ENCODE results near the gene CHM.
"Not testable (repeated sequence)": the region's sequence is repeated elsewhere in the genome, so short reads cannot be mapped to it uniquely, and the experiment has no call there.

Gene CHM, protein sequence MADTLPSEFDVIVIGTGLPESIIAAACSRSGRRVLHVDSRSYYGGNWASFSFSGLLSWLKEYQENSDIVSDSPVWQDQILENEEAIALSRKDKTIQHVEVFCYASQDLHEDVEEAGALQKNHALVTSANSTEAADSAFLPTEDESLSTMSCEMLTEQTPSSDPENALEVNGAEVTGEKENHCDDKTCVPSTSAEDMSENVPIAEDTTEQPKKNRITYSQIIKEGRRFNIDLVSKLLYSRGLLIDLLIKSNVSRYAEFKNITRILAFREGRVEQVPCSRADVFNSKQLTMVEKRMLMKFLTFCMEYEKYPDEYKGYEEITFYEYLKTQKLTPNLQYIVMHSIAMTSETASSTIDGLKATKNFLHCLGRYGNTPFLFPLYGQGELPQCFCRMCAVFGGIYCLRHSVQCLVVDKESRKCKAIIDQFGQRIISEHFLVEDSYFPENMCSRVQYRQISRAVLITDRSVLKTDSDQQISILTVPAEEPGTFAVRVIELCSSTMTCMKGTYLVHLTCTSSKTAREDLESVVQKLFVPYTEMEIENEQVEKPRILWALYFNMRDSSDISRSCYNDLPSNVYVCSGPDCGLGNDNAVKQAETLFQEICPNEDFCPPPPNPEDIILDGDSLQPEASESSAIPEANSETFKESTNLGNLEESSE

DNA sequence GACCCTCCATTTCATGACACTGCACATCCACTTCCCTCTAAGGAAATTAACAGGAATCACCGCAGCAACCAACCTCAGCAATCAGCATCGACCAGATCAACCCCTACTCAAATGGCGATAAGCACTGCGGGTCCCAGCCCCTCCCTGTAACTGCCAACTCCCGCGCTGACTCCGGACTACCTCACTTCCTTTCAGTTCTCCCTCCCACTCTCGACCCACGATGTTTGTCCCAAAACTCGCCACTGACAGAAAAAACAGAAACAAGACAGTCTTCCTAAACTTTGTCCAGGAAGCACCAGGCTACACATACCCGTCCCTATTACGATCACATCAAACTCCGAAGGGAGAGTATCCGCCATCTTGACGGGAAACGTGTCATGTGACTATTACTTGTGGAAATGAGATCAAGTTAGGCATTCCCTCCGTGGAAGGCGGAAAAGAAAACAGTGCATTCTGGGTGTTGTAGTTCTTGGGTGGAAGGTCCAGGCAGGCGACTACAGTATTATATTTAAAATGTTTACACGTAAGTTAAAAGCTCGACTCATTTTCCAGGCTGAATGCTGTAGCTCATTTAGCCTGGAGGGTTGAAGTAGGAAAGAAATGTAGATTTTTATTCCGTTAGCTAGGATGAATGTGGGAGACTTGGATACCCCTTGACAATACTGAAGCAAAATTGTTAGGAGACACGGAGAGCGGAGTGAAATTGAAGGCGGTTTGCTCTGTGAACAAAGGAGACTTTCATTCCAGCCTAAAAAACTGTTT is at the start of gene CHM:
Gene CHM (minus strand): TSS at position 385 of the 762 bp plus-strand sequence. CDS start 26 bp downstream, at position 359.
- FAIRE-seq = peak; percentile 72

DNA sequence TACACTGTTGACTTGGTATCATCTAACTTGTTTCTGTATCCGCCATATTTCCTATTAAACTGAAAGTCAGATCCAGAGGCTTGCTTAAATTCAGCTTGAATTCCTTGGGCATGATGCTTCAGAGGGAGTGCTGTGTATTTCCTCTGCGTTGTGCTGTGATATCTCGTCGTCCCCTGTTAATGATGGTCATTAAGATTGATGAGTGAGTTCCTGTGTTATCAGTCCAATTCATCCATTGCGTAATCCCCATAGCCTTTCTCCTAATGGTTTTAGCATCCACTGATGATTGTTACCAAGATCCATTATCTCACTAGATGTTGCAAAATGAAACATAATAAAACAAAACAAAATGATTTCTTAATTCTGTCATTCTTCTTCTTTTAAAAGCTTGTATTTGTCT is 31.3 kb upstream of the CHM start:
- FAIRE-seq = no peak

DNA sequence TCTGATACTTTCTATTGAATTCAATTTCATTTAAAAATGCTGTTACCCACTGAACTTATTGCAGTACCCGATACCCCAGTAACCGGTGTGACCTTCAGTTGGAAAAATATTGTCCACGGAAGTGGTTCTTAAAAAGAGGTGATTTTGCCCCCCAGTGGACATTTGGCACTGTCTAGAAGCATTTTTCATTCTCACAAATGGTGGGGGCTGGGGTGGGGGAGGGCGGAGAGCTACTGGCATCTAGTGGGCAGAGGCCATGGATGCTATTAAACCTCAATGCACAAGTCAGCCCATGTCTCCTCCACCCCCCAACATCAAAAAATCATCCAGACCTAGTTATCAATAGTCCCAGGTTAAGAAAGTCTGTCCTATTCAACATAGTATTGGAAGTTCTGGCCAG is 19.6 kb upstream of the CHM start:
- FAIRE-seq = no peak

DNA sequence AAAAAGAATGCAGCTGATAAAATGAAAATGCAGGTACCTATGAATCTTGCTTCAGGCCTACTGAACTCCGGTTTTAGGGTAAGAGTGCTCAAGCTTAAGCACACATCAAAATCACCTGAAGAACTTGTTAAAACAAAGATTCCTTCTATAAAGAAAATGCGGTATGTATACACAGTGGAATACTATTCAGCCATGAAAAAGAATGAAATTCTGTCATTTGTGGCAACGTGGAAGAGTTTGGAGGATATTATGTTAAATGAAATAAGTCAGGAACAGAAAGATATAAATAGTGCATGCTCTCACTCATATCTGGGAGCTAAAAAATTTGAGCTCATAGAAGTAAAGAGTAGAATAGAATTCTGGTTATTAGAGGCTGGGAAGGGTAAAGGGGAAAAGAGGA is 14.0 kb upstream of the CHM start:
- FAIRE-seq = no peak

DNA sequence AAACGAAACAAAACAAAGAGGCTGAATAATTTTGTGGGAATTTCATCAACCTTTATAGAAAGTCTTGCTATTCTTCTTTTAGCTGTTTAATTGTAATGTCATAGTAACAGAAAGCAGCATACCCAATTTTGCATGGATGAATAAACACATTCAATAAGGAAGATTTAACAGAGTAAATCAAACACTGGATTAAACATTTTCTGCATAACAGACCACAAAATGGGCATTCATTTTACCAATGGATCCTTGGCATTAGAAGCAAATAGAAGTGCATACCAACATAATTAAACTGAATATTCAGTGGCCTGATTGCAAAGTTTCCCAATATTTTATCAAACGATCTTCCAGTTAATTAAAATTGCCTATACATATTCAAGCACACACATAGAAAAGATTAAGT is 4.4 kb upstream of the CHM start:
- no peak for FAIRE-seq

DNA sequence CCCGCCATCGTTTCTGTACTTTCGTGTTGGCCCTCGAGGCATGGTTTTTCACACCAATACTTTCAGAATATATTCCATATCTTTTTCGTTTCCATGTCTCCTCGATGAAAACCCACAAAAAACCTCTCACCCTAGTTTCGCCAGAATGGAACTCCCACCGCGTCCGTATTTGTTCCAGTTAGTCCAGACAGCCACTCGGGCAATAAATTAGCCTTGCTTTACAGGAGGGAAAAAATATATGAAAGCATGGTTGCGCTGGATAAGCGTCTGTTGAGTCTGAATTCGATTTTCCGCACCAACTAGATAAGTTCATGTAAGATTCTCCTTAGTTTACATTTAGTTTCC is 550 bp upstream of the CHM start:
- FAIRE-seq = no peak

DNA sequence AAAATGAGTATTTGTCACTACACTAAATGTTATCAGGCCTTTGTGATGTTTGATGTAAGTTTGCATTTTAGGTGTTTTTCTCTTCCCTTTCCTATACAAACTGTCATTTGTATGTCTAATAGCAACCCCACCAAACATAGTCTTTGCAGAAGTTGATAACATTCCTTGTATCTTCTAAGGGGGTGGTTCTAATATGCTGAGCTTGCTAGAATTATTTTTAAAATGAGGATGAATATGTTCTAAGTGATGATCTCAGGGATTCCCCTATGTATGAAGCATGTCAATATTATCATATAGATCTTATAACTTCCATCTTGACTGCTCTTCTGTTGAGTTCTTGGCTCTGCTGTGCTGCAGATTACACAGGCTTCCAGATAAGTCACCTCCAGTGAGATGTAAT is 3.1 kb downstream of the CHM start:
- no peak for FAIRE-seq

DNA sequence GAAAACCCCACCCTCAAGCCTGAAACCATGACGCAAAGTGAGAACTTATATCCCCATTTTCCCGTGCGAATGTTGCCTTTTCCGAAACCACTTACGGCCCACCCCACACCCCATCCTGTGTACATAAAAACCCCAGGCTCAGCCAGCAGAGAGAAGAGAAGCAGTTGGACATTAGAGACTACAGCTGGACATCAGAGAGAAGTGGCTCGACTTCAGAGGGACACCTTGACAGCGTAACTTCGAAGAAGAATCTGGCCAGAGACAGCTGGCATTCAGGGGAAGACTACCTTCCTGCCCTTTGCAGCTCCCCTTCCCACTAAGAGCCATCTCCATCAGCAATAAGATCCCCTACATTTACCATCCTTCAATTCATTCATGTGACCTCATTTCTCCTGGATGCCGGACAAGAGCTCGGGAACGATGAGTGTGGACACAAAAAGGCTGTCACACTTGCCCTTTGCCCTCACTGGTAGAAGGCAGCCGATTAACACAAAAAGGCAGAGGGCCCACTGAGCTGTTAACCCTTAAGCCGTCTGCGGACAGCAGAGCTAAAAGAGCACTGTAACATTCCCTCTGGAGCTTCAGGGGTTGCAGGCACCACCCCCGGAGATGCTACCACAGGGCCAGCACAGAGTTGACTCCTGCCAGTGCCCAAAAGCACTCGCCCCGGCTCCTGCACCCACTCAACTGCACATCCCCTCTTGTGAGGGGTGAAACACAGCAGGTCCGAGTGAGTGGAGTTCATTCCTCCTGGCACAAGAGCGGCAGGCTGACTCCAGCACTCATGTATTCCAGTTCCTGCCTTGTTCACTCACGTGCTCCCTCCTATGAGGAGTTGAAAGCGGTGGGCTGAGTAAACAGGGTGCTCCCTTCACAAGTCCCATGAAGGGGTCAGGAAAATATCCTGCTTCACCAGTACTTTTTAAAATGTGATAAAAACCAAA is 7.5 kb downstream of the CHM start:
- FAIRE-seq = no peak

DNA sequence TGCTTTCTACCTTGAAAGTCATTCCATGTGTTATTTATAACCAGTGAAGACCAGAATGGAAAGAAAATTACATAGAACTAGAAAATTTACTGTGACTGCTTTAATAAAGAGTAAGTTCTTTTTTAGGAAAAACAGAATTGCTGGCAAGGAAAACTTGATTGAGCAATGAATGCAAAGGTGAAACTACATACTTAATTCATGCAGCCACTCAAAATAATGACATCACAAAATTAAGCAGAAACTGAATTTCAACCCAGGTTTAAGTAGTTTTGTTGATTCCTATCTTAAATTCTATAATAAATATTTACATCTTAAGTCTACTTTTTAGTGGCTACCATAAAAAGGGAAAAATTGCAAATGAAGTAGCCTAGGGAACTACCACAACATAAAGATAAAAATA is 14.0 kb downstream of the CHM start:
- no peak for FAIRE-seq

DNA sequence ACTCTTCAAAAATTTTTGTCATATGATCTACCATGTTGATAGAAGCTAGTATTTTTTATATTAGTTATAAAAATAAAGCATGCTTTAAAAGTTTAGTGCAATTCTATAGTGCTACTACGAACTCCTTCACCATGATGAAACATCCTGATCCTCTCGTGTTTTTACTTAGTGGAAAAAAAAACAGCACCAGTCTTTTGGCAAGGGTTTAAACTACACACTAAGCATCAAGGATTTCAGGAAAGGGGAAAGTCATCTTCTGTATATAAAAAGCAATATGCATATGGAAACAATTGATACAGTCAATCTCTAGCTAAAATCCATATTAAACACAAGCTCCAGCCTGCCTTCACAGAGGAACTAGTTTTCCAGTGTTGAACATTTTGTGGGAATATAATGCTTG is 18.7 kb downstream of the CHM start:
- FAIRE-seq = no peak

DNA sequence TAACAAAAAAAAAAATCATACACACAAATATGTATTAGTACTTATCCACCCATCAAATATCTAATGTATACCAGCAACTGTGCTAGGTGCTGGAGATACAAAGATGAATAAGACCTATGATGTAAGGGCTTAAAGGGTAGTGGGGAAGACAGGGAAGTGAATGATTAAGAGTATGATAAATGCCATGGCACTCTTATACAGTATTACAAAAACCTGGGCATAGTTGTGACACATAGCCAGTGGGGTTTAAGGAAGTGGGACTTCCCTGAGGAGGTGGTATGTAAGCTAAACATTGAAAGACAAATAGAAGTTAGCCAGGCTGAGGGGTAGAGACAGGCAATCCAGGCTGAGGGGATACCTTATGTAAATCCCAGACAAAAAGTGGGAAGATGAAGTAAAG is 23.5 kb downstream of the CHM start:
- FAIRE-seq = no peak

DNA sequence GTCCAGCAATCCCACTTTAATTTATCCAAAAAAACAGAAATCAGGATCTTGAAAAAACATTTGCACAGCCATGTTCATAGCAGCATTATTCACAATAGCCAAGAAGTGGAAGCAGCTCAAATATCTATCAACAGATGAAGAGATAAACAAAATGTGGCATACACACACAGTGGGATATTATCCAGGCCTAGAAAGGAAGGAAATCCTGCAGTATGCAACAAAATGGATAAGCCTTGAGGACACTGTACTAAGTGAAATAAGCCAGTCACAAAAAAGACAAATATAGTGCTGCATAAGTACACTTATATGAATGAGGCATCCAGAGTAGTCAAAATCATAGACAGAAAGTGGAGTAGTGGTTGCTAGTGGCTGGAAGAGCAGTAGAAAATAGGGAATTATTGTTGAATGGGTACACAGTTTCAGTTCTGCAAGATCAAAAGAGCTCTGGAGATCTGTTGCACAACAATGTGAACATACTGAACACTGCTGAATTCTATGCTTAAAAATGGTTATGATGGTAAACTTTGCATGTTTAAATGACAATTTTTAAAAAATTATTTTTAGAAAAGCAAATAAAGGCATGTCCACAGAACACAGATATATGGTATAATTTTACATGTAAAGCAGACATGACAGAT is 25.6 kb downstream of the CHM start:
- FAIRE-seq = no peak

DNA sequence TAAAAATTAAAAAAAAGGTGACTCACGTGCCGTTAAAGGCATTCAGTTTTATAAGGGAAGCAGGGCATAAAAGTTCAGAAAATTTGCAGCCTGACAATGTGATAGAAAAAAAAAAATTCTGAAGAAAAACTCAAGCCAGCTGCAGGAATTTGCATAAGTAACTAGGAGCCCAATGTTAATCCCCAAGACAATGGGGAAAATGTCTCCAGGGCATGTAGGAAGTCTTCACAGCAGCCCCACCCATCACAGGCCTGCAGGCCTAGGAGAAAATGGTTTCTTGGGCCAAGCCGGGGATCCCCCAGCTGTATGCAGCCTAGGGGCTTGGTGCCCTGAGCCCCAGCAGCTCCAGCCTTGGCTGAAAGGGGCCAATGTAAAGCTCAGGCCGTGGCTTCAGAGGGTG is 31.2 kb downstream of the CHM start:
- FAIRE-seq = no peak

DNA sequence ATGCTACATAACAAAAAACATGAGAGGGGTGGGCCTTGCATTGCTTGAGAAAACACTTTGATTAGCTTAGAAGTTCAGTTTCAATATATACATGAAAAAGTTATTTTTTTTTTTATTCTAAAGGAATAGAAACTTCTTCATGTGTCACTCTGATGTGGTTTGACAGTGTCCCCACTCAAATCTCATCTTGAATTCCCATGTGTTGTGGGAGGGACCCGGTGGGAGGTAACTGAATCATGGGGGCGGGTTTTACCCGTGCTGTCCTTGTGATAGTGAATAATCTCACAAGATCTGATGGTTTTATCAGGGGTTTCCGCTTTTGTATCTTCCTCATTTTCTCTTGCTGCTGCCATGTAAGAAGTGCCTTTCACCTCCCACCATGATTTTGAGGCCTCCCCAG is 32.4 kb downstream of the CHM start:
- FAIRE-seq = not testable (repeated sequence)

DNA sequence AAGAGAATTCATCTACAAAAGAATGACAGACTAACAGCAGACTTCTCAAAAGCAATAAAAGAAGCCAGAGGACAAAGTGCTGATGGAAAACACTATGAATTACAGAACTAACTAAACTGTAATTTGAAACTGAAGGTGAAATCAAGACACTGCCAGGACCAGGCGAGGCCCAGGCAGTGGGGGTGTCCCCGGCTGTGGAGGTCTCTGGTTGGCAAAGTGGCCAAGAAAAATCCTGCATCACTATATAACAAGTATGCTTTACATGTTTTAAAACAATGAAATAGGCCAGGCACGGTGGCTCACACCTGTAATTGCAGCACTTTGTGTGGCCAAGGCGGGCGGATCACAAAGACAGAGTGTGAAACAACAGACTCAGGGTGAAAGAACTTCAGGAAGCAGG is 32.9 kb downstream of the CHM start:
- FAIRE-seq = no peak

DNA sequence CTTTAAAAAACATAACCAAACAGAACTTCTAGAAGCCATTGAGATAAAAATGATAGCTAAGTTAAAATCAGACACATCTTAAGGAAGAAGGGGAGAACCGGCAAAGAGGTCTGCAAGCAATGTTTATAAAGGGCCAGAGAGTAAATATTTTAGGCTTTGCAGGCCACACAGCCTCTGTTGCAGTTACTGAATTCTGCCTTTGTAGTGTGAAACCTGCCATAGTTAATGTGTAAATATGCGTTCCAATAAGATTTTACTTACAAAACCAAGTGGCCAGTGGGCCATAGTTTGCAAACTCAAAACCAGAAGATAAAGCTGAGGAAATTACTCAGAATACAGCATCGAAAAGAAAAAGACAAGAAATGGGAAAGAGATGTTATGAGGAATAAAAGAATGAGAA is 33.6 kb downstream of the CHM start:
- no peak for FAIRE-seq

DNA sequence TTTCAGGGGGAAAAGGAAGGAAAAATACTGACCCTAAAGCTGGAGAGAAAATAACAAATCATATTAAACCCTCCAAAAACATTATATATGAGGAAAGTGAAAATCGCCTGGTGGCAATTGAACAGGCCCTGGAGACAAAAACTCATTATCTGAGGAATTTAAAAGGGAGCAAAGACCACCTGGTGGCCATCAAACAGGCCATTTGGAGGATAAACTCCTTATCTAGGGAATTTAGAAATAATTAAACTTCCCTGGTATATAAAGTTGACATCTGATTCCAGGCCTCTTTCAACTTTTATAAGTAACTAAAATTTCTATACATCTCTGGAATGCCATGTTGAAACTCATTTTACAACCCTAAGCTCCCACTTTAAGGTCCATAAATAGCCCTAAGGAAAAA is 35.2 kb downstream of the CHM start:
- FAIRE-seq = no peak

DNA sequence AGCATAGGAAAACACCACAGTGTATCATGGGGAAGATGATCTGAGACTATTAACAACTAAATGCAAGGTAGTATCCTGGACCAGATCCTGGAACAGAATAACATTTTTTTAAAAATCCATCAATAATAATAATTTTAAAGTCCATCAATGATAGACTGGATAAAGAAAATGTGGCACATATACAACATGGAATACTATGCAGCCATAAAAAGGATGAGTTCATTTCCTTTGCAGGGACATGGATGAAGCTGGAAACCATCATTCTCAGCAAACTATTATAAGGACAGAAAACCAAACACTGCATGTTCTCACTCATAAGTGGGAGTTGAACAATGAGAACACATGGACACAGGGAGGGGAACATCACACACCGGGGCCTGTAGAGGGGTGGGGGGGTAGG is 37.6 kb downstream of the CHM start:
- FAIRE-seq = not testable (repeated sequence)

DNA sequence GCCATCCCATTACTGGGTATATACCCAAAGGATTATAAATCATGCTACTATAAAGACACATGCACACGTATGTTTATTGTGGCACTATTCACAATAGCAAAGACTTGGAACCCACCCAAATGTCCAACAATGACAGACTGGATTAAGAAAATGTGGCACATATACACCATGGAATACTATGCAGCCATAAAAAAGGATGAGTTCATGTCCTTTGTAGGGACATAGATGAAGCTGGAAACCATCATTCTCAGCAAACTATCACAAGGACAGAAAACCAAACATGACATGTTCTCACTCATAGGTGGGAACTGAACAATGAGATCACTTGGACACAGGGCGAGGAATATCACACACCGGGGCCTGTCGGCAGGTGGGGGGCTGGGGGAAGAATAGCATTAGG is 39.5 kb downstream of the CHM start:
- FAIRE-seq = not testable (repeated sequence)

DNA sequence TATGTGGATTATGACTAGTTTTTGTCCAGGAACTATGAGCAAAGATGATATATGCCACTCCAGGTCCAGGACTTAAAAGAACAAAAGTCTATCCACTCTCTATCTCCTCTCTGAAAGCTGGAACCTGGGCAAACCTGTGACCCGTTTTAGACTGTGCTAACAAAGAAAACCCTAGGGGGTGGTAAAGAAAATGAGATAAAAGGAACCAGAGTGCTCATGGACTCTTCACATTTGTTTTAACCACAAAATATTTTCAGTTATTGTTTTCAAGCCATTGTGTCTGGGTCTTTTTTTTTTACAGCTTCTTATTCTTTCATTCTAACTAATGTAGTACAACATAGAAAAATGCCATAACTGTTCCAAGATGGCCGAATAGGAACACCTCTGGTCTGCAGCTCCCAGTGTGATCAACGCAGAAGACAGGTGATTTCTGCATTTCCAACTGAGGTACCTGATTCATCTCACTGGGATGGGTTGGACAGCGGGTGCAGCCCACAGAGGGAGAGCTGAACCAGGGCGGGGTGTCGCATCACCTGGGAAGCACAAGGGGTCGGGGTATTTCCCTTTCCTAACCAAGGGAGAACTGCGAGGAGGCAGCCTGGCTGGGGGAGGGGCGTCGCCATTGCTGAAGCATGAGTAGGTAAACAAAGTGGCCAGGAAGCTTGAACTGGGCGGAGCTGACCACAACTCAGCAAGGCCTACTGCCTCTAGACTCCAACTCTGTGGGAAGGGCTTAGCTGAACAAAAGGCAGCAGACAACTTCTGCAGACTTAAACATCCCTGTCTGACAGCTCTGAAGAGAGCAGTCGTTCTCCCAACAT is 45.1 kb downstream of the CHM start:
- no peak for FAIRE-seq

DNA sequence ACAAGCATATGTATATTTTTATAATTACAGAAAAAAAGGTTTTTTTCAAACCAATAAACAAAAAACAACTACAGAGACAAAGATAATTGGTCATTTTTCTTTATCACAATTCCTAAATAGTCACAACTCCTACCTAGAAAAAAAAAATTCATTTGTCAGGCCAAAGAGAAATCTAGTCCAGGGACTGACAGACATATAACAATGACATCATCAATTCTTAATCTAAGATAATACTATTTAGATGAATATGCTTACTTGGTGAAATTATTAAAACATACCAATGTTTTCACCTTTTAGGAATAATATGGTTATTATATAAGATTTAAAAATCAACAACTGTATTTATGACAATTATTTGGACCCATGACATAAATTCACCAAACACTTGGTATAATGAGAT is 48.4 kb downstream of the CHM start:
- no peak for FAIRE-seq

Measured in endometrium (tissue), 2 donors.